ENCODE results near the gene DNAH6.

DNA sequence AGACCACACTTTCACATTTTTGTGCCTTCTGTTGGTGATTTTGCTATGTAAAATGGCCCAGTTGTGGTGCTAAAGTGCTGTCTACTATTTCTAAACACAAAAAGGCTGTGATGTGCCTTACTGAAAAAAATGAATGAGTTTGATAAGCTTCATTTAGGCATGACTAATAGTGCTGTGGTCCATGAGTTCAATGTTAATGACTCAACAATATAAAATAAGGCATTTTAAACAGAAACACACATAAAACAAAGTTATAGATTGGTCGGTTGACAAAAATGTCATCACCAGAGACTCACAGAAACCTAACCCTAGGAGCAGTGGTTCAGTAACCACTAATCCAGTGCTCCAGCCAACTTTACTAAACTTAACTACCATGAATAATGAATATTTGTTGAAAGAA lies 160.0 kb downstream of the DNAH6 start:
- TF ChIP-seq, protein P1, sequence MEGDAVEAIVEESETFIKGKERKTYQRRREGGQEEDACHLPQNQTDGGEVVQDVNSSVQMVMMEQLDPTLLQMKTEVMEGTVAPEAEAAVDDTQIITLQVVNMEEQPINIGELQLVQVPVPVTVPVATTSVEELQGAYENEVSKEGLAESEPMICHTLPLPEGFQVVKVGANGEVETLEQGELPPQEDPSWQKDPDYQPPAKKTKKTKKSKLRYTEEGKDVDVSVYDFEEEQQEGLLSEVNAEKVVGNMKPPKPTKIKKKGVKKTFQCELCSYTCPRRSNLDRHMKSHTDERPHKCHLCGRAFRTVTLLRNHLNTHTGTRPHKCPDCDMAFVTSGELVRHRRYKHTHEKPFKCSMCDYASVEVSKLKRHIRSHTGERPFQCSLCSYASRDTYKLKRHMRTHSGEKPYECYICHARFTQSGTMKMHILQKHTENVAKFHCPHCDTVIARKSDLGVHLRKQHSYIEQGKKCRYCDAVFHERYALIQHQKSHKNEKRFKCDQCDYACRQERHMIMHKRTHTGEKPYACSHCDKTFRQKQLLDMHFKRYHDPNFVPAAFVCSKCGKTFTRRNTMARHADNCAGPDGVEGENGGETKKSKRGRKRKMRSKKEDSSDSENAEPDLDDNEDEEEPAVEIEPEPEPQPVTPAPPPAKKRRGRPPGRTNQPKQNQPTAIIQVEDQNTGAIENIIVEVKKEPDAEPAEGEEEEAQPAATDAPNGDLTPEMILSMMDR (IDR thresholded peaks at IDR 0.05), result no peak
- TF ChIP-seq POLR2AphosphoS5 (IDR thresholded peaks at IDR 0.05) (no peak), POLR2A (IDR thresholded peaks at IDR 0.05) (no peak)
